ENCODE measurements around the gene CLEC4A.
A peak's percentile ranks its signal among the peaks of the same experiment; 100 is the strongest.
"Not testable (repeated sequence)": the region's sequence is repeated elsewhere in the genome, so short reads cannot be mapped to it uniquely, and the experiment has no call there.

CLEC4A gene

DNA sequence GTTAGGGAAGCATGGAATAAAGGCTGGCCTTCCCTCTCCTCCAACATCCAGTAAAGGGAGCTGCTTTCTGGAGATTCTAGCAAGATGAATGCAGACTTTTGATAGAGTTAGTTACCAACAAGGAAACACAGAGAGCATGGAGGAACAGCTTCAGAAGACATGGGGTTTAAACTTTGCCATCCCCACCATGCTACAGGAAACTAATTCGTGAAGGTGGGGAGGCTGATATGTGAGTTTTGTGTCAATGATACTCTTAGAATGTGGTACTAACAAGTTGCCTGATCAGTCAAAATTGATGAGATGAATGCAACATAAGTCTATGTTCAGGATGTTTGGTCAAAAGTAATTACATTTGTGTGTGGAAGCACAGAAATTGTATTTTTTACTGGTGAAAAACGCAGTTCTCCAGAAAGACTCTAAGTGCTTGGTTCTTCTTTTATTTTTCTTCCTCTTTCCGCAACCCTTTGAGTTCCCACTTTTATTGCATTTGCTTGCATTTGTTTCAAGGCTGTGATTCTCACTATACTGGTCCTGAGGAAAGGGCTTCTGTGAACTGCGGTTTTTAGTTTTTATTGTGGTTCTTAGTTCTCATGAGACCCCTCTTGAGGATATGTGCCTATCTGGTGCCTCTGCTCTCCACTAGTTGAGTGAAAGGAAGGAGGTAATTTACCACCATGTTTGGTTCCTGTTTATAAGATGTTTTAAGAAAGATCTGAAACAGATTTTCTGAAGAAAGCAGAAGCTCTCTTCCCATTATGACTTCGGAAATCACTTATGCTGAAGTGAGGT lies at the start of gene CLEC4A:
Gene CLEC4A, plus strand, starts transcription at position 494 of the 789 bp plus-strand sequence. Its CDS starts 262 bp downstream, at position 756.
- no peak for DNase-seq (ENCODE audit: low read depth)

DNA sequence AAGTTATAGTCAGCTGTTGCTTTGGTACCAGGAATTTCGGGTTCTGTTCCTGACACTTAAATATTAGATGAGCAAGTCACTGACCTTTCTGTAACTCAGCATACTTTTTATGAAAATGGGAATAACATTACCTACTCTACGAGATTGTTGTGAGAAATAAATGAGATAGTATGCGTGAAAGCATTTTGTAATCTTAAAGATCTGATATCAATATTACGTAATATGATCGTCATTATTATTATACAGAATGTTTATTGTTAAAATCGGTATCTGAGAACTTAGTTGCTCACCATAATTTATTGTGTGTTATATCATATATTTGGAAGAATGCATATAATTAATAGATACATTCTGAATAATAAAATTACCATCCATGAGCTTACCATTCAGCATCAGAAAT lies 47.5 kb upstream of the CLEC4A start:
- no peak for DNase-seq (ENCODE audit: low read depth)

DNA sequence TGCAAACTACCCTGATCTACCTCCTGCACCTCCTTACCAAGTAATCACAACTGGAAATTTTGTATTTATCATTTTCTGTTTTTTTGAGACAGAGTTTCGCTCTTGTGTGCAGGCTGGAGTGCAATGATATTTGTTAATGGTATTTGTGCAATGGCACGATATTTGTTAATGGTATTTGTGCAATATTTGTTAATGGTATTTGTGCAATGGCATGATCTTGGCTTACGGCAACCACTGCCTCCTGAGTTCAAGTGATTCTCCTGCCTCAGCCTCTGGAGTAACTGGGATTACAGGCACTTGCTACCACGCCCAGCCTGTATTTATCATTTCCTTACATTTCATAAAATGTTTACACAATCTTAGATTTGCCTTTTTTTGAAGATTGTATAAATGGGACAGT lies 47.1 kb upstream of the CLEC4A start:
- DNase-seq (ENCODE audit: low read depth), result no peak

DNA sequence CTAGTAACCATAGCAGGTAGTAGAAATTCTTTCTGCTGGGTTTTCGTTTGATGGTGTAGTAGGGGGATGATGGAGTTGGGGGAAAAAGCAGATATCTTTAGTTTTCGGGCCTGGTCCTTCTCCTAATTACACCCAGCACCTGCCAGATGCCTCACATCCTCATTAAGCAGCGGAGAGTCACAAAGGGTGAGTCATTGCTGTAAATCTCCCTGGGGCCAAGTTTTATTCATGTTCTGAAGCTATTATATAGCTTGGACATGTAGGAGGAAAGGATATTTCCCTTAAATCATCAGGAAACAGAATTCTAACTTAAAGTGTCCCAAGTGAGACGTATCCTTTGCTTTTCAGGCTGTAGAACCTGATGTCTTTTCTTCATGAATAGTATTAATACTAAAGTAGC lies 46.2 kb upstream of the CLEC4A start:
- DNase-seq (ENCODE audit: low read depth), result peak; percentile 78

GRCh38 chr12:8078398-8078797 lies 45.0 kb upstream of the CLEC4A start:
- peak; percentile 80 for DNase-seq (ENCODE audit: low read depth)

- no peak for DNase-seq (ENCODE audit: low read depth)
Observed at GRCh38 chr12:8078916-8079315, 44.5 kb upstream of the CLEC4A start.

GRCh38 chr12:8080120-8080519 lies 43.3 kb upstream of the CLEC4A start:
- no peak for DNase-seq (ENCODE audit: low read depth)

DNA sequence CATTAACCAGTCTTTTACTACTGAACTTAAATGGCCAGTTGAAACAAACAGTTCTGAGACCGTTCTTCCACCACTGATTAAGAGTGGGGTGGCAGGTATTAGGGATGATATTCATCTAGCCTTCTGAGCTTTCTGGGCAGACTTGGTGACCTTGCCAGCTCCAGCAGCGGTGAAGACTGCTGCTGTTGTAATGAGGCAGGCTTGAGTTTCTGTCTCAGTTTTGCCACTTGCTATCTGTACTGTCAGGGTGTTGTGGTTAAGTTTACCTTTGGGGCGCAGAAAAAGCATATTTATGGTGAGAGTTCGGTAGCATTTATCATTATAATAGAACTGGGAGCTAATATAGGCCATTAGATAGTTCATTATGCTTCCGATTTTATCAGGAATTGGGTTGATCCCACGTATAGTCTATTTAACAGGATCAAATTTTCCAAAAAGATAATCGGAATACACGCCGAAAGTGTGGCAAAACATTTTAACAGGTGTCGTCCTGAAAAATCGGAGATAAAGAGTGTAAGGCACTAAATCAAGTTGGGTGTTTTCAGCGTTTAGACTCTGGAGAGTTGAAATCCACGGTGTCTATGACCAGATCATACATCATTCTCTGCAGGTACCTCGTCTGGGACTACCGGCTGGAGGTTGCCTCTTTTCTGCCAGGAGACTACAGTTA lies 42.0 kb upstream of the CLEC4A start:
- DNase-seq (ENCODE audit: low read depth), result peak; percentile 33

GRCh38 chr12:8082808-8083100 lies 40.7 kb upstream of the CLEC4A start:
- DNase-seq (ENCODE audit: low read depth), result no peak

- not testable (repeated sequence) for DNase-seq (ENCODE audit: low read depth)
Observed at GRCh38 chr12:8084351-8084750, 39.1 kb upstream of the CLEC4A start.

- no peak for DNase-seq (ENCODE audit: low read depth)
Observed at GRCh38 chr12:8087666-8088065, 35.8 kb upstream of the CLEC4A start.

- DNase-seq (ENCODE audit: low read depth), result no peak
Observed at GRCh38 chr12:8088574-8088973, 34.8 kb upstream of the CLEC4A start.

DNA sequence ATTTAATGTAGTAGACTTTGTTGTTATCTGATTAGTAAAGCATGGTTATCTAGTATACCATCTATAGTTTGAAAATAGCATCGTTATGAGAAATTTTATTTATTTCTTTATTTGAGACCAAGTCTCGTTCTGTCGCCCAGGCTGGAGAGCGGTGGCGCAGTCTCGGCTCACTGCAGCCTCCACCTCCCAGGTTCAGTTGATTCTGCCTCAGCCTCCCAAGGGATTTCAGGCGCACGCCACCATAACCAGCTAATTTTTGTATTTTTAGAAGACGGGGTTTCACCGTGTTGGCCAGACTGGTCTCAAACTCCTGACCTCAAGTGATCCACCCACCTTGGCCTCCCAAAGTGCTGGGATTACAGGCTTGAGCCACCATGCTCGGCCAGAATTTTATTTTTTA lies 34.1 kb upstream of the CLEC4A start:
- not testable (repeated sequence) for DNase-seq (ENCODE audit: low read depth)

DNA sequence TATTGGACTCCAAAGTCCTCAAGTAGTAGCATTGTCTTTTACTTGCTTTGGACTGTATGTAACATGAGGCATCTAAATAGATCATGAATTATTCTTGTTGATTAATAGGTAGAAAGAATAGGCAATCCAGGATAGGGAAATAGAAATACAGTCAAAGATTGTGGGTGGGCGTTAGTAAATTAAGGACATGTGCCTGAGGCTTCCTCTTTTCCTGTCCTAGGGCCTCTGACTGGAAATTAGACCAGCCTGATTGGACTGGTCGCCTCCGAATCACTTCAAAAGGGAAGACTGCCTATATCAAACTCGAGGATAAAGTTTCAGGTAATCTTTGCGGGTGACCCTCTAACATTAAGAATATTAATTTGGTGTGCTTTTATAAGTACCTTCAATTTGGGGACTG lies 33.7 kb upstream of the CLEC4A start:
- DNase-seq (ENCODE audit: low read depth), result no peak

DNA sequence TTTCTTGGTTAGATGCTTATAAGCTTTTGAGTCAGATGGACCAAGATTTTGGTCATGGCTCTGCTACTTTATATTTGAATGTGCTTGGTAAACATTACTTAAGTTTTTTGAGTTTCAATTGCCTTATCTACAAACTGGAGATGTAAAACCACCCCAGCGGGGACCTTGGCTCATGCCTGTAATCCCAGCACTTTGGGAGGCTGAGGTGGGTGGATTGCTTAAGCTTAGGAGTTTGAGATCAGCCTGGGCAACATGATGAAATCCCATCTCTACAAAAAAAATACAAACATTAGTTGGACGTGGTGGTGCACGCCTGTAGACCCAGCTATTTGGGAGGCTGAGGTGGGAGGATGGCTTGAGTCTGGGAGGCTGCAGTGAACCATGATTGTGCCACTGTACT lies 30.1 kb upstream of the CLEC4A start:
- no peak for DNase-seq (ENCODE audit: low read depth)

- DNase-seq (ENCODE audit: low read depth), result no peak
Observed at GRCh38 chr12:8096281-8096915, 27.0 kb upstream of the CLEC4A start.

- no peak for DNase-seq (ENCODE audit: low read depth)
Observed at GRCh38 chr12:8099235-8099634, 24.2 kb upstream of the CLEC4A start.

DNA sequence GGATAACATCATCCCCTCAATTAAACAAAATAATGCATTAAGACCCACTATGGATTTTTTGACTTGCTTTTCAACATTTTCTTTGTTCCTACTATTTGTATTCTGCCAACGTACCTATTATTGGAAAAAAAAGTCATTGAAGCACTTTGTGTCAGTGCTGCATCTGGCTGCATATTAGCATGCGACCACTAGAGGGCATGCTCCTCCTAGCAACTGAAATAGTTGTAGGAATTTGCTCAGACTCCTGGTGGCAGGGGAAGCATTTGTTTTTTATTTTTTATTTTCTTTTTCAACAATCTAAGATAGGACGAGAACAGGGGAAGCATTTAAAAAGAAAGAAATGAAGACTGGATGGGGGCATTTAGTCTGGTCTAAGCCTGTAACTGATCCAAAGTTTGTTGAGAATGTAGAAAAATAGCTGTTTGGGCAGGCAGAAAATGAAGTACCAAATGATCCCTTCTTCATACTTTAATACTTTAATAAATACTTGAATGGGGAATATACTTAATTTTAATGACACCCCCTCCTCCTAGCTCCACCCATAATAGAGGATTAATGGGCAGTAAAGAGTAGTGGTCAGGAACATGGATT lies 14.5 kb upstream of the CLEC4A start:
- DNase-seq (ENCODE audit: low read depth), result peak; percentile 80

- not testable (repeated sequence) for DNase-seq (ENCODE audit: low read depth)
Observed at GRCh38 chr12:8113117-8113516, 10.3 kb upstream of the CLEC4A start.

GRCh38 chr12:8120072-8120713 lies 3.2 kb upstream of the CLEC4A start:
- no peak for DNase-seq (ENCODE audit: low read depth)

DNA sequence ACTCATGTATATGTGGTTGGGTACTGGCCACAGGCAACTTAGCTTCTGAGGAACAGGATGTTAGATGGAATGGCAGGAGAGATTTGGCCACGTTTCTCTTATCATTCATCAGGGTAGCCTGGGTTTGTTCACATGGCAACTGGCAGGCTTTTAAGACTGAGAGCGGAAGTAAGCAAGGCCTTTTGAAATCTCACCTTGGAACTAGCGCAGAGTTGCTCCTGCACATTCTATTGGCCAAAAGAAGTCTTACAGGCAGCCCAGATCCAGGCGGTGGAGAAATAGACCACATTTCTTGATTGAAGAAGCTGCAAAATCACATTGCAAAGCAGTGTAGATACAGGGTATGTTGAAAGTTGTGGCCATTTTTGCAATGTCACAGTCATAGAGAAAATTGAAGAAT lies 3.7 kb downstream of the CLEC4A start:
- DNase-seq (ENCODE audit: low read depth), result no peak

DNA sequence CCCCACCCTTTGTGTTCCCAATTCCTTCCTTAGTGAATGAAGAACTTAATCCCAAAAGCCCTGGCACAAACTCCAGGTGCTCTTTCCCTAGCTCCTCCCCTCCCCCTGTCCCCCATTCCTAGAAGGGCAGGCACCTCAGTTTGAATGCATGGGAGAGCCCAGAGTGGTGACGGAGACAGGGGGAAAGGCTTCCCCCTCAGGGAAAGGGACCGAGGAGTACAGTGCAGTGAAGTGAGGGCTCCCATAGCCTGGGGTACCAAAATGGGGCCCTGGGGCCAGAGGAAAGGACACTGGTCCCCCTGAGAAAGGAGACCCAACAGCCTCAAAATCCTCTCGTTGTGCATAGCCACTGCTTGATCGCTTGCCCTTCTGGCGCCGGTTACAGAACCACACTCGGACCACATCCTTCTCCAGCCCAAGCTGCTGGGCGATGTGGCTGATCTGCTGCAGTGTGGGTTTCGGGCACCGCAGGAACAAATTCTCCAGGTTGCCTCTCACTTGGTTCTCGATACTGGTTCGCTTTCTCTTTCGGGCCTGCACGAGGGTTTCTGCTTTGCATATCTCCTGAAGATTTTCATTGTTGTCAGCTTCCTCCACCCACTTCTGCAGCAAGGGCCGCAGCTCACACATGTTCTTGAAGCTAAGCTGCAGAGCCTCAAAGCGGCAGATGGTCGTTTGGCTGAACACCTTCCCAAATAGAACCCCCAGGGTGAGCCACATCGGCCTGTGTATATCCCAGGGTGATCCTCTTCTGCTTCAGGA lies 10.4 kb downstream of the CLEC4A start:
- not testable (repeated sequence) for DNase-seq (ENCODE audit: low read depth)
